ENCODE measurements around the gene MECP2.

The MECP2 gene

DNA sequence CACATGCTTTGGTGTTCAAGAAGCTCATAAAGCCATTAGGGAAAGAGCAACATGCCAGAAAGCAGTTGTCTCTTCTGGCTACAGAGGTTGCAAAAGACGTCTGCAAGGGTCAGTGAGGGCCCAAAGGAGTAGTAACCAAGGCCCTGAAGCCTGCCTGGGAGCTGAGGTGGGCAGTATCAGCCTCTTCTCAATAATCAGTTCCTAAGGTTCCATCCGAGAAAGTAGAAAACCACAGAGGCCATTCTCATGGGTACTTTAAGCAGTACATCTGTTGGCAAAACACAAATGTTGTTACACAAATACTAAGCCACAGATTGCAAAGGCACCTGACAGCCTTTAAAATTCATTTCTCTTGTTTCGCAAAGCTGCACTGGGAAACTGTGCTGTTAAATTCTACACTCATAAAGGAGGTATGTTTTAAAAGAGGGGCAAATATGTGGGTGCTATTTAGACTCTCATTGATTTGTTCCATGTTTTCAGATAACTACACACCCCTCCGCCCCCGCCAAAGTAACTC lies 37.7 kb downstream of the MECP2 start:
- DNase-seq, result no peak

DNA sequence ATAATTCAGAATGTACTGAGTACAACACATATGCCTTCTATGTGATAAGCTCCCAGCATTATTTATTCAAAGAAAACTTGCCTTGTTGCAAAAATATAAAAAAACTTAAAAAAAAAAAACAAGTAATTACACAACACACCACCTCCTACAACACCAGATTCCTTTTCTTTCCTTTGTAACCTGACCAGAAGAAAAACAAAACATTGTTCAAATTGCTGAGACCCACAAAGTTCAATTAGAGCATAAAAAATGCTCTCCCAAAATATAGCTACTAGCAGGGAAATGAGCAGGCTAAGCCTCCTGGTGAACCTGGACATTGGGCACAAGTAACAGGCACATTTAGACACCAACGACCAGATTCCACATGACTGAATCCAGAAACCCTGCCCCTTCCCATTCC lies 38.3 kb downstream of the MECP2 start:
- no peak for DNase-seq

DNA sequence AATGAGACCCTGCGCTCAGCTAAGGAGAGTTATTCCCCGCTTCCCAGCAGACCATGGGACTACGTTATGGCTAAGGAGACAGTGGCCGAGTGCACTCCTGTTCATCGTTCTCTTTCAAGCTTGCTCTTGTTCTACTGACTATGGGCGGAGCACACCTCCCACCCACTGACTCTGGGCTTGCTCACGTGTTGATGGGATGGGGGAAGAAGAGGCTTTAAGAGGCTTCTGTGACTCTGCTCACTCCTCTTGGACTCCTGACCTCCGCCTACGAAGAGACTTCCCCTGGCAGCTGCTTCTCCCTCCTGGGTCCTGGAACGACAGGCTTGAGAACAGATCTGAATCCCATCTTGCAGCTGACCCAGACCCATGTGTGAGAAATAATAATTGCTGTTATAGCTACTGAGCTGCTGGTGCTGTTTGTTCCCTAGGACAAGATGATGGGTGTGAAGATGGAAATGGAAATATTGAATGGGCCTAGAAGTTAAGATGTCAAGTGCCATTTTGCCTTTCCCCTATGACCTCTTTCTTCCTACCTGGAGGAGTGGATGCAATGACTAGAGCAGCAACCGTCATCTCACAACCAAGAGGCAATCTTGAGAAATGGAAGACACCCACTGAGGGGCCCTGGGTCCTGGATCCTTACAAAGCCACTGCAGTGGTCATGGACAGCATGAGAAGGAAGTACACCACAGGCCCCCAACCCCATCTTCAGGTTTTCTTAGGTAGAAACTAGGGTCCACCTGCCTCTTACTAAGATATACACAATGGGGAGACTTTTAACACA lies 39.1 kb downstream of the MECP2 start:
- no peak for DNase-seq

DNA sequence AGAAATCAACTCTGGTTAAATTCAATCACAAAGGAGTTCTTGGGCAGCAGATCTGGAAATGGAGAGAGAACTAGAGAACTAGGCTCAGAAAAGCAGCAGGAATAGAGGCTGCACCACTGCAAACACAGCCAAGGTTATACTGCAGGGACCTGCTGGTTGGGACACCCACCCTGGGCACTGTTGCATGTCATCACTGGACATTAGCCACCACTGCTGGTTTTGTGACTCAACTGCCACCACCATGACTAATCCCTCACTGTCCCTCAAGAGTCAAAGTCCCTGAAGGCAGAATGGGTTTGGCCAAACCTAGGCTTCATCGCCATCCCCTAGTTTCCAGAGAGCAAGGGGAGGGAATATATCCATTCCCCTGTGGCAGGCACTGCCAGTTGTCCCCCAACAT lies 39.7 kb downstream of the MECP2 start:
- no peak for DNase-seq

DNA sequence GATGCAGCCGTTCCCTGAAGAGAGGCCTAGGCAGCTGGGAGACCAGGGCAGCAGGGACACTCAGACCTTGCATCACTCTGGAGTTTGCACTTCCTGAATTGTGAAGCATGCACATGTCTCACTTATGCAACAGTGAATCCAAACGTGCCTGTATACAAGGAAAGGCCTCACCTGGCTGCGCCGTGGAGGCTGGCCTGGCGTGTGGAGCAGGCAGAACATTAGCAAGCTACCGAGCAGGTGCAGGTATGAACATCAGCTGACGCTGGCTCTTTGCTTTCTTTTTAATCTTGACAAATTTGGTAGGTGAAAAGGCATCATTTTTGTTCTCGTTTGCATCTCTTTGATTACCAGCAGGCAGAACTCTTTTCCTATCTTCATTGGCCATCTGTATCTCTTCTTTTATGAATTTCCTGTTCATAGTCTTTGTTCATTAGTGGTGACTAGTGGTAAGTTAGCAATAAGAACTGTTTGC lies 40.7 kb downstream of the MECP2 start:
- no peak for DNase-seq

DNA sequence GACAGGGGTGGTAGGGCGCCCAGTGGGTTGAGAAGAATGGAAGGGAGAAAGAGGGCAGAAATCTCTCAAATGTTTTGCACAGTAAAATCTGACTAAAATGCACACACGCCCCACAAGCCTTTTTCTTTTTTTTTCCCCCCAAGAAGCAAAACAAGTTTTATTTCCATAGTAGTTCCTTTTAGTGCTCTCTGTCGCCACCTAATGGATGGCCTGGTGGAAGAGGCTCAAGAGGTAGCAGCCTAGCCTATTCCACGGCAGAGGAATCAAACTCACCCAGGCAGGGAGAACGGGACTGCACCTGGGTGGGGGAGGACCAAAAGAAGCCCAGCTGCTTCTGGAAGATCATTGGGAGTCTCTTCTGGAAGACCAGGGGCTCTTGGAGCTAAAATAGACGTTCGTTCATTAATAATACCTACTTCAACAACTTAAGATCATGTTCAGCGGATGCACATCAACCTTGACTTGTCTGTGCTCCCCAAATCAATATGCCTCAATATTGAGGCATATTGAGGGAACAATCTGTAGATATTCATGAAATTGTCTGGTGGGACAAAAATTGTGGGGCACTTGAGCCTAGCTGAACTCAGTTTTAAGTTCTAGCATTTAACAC lies 46.2 kb downstream of the MECP2 start:
- peak; percentile 32 for DNase-seq

DNA sequence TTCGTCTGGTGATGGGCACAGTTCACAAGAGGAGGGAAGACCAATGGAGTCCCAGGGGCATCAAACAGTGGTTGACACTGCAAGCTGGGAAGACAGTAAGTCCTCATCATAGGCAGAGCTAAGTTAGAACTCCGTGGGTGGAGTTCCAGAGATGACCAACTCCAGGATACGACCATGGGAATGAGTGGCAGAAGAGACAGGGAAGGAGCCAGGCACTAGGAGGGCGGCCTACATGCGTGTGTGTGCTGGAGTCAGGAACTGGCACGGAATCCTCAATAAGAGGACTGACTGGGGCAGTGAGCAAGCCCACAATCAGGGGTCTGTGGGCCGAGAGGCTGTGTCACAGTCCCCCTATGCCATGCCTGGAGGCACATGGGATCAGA lies 47.4 kb downstream of the MECP2 start:
- DNase-seq, result no peak

DNA sequence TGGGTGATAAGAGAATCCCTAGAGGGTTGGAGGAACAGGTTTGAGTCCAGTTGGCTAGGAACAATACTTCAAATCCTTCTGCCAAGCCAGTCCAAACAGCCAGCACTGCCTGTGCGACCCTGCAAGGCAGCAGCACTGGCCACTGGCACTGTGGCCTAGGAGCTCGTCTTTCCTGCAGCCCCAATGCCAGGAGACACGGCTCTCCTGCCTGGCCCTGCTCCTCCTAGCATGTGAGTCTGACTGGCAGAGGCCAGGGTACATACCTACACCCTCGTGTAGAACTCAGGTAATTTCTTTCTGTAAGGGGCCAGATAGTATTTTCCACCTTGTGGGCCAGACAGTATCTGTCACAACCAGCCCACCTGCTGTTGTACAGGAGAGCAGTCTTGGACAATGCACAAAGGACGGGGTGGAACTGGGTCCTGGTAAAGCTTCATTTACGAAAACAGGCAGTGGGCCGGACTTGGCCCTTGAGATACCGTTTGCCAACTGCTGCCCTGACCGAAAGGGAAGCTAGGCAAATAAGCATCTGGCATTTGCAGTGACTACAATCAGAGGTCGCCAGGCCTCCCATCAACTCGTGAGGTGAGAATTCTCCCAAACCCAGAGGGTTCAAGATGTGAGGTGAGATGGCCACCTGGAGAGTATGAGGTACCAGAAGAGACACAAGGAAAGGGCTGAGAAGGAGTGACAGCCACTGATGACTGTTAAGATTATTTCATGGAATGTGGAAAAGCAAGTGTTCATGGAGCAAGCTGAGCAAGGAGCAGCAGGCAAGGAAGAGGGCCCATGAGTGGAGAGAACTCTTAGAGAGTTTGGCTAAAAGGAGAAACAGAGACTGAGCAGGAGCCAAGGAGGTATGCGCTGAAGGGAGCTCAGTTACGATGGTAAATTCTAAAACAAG lies 48.1 kb downstream of the MECP2 start:
- no peak for DNase-seq

DNA sequence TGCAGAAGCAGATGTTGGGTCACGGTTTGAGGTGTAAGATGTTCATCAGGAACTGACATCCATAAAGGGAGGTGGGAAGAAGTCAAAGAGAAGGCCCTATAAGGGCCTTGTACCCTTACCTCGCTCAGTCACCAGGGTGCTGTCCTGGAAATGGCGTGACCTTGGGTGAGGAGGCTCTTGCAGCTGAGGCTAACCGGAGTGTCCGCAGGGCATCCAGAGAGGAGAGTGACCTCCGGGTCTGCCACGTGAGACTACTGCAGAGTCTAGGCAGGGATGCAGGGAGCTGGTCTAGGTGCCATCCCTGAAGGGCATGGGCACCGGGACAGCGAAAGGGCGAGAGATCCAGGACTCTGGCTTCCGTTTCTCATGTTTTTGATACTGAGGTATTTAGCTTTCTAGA lies 49.1 kb downstream of the MECP2 start:
- DNase-seq, result no peak

DNA sequence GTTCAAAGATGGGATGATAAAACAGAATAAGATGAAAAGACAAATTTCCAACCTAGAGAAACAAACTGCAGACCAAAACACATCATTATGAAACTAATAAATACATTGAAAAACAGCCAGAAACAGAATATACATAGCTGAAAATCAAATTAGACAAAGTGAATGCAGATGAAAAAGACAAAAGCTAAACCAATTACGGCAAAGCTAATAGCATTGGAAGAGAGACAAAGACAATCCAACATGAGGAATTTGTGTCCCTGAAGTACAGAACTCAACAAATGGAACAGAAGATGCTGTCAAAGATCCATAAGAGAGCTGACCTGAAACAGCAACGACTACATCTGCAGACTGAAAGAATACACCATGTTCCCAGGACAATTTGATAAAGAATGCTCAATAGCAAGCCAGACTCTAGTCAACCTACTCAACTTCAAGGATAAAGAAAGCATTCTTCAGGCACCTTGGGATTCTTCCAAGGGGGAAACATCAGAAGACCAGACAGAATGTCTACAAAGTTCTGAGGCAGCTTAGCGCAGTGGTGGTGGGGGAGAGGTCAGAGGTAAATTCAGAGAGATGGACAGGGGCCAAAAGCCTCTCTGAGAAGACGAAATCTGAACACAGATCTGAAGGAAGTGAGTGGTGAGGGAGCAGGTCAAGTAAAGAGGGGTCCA lies 50.4 kb downstream of the MECP2 start:
- peak; percentile 30 for DNase-seq

DNA sequence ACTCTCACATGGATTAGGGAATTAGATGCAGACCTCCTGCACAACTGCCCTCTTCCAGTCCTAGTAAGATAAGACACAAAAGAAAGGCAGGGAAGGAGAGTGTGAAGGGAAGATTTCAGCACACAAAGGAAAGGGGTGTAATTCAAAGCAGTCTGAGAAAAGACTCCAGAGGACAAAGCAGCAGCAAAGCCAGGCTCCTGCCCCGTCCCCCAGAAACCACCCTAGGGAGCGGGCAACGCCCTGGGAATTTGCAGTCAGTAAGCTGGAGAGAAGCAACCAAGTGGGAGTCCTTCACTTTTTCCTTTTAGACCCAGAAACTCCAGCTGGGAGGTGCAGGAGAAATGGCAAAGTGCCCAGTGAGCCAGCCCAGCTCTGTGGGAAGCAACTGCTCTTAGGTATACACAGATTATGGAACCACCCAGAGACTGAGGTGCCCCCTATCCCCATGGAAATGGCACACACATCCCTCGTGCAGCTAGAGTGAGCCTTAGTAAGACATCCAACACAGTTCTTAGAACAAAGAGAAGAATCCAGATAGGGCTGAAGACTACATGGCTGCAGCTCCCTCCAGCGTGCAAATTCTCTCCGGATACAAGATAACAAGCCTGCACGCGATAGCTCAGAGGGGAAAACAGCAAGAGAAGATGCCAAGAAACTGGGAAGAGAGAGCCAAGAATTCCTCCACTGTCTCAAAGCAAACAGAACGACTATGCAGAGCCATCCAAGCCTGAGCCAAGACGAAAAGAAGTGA lies 51.3 kb downstream of the MECP2 start:
- DNase-seq, result peak; percentile 73

DNA sequence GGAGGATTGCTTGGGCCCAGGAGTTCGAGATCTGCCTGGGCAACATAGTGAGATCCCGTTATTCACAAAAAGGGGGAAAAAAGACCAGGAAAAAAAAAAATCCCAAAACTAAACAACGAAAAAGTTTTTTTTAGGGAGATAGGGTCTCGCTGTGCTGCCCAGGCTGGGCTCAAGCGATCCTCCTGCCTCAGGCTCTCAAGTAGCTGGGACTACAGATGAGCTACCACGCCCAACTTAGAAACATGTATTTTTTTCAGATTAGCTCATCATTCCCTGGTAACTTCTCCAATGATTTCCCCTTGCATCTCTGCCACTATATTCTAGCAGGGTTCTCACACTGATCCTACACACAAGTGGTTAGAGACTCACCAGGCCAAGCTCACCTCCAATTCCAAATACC lies 53.4 kb downstream of the MECP2 start:
- no peak for DNase-seq

DNA sequence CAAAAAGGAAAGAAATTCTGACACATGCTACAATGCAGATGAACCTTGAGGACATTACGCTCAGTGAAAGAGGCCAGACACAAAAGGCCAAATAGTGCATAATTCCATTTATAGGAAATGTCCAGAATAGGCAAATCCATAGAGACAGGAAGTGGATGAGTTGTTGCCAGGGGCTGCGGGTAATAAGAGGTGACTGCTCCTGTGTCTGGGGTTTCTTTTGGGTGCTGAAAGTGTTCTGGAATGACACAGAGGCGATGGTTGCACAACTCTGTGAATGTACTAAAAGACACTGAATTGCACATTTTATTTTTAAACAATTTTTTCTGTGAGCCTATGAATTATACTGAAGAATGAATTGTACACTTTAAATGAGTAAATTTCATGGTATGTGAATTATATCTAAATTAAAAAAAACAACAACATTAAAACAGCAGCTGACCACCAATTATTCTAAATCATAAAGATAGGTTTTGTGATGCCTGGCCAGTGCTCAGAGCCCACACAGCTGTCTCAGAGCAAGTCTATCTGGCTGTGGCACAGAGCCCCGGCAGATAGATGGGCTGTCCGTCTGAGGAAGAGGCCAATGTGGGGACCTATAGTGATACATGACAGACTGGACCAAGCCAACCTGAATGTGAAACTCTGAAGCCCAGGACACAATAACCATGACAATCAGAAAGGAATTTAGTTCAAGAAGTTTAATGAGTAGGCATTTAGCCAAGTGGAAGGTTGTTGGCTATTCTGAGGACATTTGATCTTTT lies 54.3 kb downstream of the MECP2 start:
- peak; percentile 60 for DNase-seq

DNA sequence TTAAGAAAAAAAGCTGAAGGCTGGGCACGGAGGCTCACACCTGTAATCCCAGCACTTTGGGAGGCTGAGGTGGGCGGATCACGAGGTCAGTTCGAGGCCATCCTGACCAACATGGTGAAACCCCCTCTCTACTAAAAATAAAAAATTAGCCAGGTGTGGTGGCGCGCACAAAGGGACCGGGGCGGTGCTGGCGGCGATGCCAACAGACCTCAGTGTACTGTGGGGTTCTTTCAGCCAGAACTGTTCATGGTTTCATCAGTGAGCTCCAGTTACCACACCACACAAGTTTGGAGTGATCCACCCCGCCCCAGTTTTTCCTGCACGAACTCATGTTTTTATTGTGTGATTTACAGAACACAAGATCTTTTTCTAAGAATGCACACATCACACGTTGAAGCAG lies 56.7 kb downstream of the MECP2 start:
- no peak for DNase-seq

DNA sequence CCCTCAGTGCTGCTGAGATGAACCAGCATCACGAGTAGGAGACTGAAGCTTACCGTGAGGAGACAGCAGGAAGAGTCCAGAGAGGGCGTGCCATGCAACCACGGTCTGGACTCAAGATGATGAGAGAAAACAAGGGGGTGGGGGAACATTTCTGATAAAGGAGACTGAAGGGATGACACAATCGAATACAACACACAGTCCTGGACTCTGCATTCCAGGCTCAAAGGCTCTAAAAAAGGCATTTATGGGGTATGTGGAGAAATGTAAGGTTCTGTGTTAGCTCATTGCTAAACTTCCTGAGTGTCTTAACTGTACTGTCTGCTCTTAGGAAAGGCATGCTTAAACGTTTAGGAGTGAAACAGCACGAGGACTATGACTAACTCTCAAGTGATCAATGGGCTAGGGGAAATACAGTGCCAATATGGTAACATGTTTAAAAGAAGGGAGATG lies 57.2 kb downstream of the MECP2 start:
- peak; percentile 76 for DNase-seq

DNA sequence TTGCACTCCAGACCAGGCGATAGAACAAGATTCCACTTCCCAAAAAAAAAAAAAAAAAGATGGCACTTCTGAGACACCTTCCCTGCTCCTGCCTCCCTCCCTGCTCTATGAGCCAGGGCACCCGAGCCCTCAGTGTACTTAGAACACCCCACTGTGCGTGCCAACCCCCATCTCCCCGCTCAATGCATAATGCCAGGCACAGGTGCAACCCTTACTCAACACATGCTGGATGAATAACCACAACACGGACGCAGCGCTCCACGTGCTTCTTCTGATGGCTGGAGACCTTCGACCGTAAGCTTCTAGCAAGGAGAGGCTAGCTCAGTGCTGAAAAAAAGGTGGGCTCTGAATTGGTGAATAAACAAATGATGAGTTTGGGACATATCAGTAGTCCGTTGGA lies 57.9 kb downstream of the MECP2 start:
- no peak for DNase-seq

DNA sequence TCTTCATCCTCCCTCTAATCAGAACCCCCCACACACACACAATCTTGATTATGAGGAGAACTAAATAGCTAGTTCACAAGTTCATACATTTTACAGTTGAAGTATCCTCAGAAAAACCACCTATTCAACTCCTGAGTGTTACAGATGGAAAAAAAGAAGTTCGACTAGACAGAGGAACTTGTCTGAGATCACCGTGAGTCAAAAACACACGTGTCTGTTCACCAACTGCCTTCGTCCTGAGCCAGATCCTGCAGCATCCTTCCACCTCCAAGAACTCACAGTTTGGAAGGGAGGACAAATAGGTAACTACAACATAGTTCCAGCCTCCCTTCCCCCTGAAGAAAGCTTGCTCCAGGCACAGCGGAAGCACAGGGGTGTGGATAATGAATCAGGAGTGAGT lies 58.9 kb downstream of the MECP2 start:
- no peak for DNase-seq

DNA sequence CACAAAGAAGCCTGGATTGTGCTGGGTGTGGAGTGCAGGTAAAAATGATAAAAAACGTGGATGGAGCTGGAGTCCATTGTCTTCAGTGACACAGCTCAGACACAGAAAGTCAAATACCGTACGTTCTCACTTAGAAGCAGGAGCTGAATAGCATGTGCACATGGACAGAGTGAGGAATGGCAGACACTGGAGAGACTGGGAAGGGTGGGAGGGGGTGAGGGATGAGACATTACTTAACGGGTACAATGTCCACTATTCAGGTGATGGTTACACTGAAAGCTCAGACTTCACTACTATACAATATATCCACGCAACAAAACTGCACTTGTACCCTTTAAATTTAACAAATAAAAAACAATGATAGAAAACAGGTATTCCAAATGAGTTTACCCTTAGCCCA lies 59.8 kb downstream of the MECP2 start:
- DNase-seq, result no peak

DNA sequence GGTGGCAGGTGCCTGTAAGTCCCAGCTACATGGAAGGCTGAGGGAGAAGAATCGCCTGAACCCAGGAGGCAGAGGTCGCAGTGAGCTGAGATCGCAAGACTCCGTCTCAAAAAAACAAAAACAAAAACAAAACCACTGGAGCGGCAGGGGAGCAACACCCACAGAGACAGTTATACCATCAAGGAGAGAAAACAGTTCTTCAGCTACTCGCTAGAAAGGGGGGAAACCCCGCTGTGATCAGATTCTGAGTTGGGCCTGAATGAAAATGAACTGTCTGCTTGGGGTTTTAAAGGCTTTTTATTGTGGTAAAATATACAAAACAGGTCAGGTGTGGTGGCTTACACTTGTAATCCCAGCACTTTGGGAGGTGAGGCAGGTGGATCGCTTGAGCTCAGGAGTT lies 61.0 kb downstream of the MECP2 start:
- no peak for DNase-seq

DNA sequence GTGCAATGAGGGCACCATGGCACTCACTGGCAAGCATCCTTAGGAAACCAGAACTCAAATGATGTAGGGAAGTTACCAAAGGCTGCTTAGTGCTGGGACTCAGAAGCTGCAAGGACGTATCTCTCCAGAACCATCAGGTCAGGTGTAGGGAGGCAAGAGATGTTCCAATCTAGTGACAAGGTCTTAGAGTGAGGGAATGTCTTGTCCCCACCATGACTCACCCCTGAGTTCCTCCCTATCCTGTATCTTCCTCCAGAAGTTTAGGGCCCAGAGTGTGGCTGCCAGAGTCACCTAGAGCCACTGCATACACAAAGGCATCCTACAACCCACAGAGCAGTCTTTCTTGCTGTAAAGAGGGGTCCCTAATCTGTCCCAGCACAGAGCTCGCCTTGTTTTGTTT lies 63.7 kb downstream of the MECP2 start:
- DNase-seq, result no peak

DNA sequence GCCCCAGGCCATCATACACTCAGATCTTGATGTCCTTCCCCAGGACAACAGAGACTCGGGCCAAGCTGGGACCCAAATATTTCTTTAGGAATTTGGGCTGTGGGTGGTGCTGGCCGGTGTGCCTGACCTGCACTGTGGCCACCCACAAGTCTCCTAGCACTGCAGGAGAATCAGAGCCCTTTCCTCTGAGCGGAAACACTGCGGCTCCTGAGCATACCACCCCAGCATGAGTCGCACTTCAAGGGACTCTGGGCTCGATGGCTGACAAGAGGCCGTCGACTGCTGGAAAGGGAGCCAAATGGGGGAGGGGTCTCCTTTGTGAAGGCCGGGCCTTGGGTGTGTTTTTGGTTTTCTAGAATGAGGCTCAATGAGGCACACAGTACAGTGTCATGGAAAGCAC lies 64.9 kb downstream of the MECP2 start:
- no peak for DNase-seq

All from fibroblast of skin of abdomen (primary cell).